M059J (cell line): Measurements from ENCODE around the gene IGF1R. TPM values are rescaled to one million over a fixed set of nuclear protein-coding genes. Genes with fewer than 3 reads are reported as not detected.
"Not testable (repeated sequence)": the region's sequence is repeated elsewhere in the genome, so short reads cannot be mapped to it uniquely, and the experiment has no call there.

Experiments used
- DNase-seq: peaks from one replicate; pipeline ENCODE4 v3.0.0-alpha.2; 2012; ENCODE audit warnings: low read depth
- total RNA-seq: library from RNA; depleted of rRNA; stranded (reverse); fragments of >200 nt; shearing (Covaris generic); gene quantifications from 2 replicates; pipeline ENCODE4 v1.2.3, GENCODE V29; 2014; rRNA removed

IGF1R gene
- total RNA-seq = 4.9 and 8.1 TPM in 2 replicates

- DNase-seq = peak; percentile 78
These were observed at the start of gene IGF1R for GRCh38 chr15:98647774-98648653. Gene IGF1R, plus strand, starts transcription at chr15:98648539. Its CDS starts 1,043 bp downstream, at chr15:98649582.

GRCh38 chr15:98599909-98600691 is 48.2 kb upstream of the IGF1R start:
- peak; percentile 36 for DNase-seq

- no peak for DNase-seq
These were observed 43.4 kb upstream of the IGF1R start for GRCh38 chr15:98604983-98605382.

GRCh38 chr15:98609144-98609852 is 39.0 kb upstream of the IGF1R start:
- peak; percentile 82 for DNase-seq

- no peak for DNase-seq
These were observed 37.3 kb upstream of the IGF1R start for GRCh38 chr15:98610991-98611390.

GRCh38 chr15:98611808-98612207 is 36.5 kb upstream of the IGF1R start:
- DNase-seq = no peak

GRCh38 chr15:98612490-98613110 is 35.7 kb upstream of the IGF1R start:
- peak; percentile 25 for DNase-seq

- no peak for DNase-seq
These were observed 33.7 kb upstream of the IGF1R start for GRCh38 chr15:98614681-98615080.

- no peak for DNase-seq
These were observed 31.9 kb upstream of the IGF1R start for GRCh38 chr15:98616397-98616796.

- no peak for DNase-seq
These were observed 30.9 kb upstream of the IGF1R start for GRCh38 chr15:98617328-98617980.

- DNase-seq = not testable (repeated sequence)
These were observed 29.8 kb upstream of the IGF1R start for GRCh38 chr15:98618576-98618975.

GRCh38 chr15:98620020-98620419 is 28.3 kb upstream of the IGF1R start:
- no peak for DNase-seq

GRCh38 chr15:98621021-98621420 is 27.3 kb upstream of the IGF1R start:
- no peak for DNase-seq

- DNase-seq = no peak
These were observed 22.7 kb upstream of the IGF1R start for GRCh38 chr15:98625614-98626013.

GRCh38 chr15:98626153-98626552 is 22.2 kb upstream of the IGF1R start:
- DNase-seq = no peak

- no peak for DNase-seq
These were observed 20.1 kb upstream of the IGF1R start for GRCh38 chr15:98628216-98628615.

- DNase-seq = no peak
These were observed 12.5 kb upstream of the IGF1R start for GRCh38 chr15:98635848-98636247.

- no peak for DNase-seq
These were observed 5.2 kb upstream of the IGF1R start for GRCh38 chr15:98643115-98643514.

GRCh38 chr15:98646546-98647025 is 1.8 kb upstream of the IGF1R start:
- no peak for DNase-seq

GRCh38 chr15:98647026-98647773 is 1.1 kb upstream of the IGF1R start:
- peak; percentile 58 for DNase-seq
